HCT116 (cell line): ENCODE data around the gene GAS2. TPM values are rescaled to one million over a fixed set of nuclear protein-coding genes. Genes with fewer than 3 reads are reported as not detected.

Experiments
- ATAC-seq: fragments of 200-7000 bp; cut with Tn5 transposase; 2 replicates; pipeline ENCODE4 v1.9.1; 2020; ENCODE audit warnings: mild to moderate bottlenecking, moderate library complexity
- BruUV-seq: library from RNA; stranded (reverse); fragments of 400-500 nt; replicated peaks from 2 replicates; lab custom pipeline; 2021; lab: Mats Ljungman, UMichigan
- CTCF ChIA-PET: fragments of 300-600 bp; sonication (Branson Sonifier 250); formaldehyde crosslinking; loops from one replicate; lab custom pipeline; 2021; ENCODE audit warnings: antibody characterized with exemption; lab: Charles Lee
- POLR2A ChIA-PET: fragments of 300-600, 350-600 bp; sonication (Branson Sonifier 250); formaldehyde crosslinking; loops from one replicate; lab custom pipeline; 2021; ENCODE audit warnings: antibody characterized with exemption; lab: Charles Lee
- RAD21 ChIA-PET, 2 experiments: fragments of 300-600 bp; sonication (Branson Sonifier 250); formaldehyde crosslinking; loops; one replicate each; lab custom pipeline; 2023; ENCODE audit warnings: low total read pairs in 2 of 2; ENCODE audit not compliant: uncharacterized antibody in 2 of 2, unreplicated experiment in 2 of 2, low non-redundant PET in 1 of 2; lab: Charles Lee
- DNase-seq: peaks from one replicate; pipeline ENCODE4 v3.0.0-alpha.2; 2010; ENCODE audit warnings: low read depth, low spot score
- H2AFZ ChIP-seq: fragments of 200-600 bp; shearing (Covaris generic), sonication (generic); 2 replicates; pipeline ENCODE4 v1.6.1; 2017; ENCODE audit warnings: low read depth, mixed run types, mixed read lengths, antibody characterized with exemption, low read length; ENCODE audit not compliant: poor library complexity, severe bottlenecking
- H3K27ac ChIP-seq: 2 replicates; pipeline ENCODE4 v1.5.1; 2012; ENCODE audit warnings: low read depth, low read length
- H3K27me3 ChIP-seq: fragments of 200-600 bp; sonication (generic); 2 replicates; pipeline ENCODE4 v1.6.1; 2016; ENCODE audit warnings: mixed run types, low read length, mixed read lengths; ENCODE audit not compliant: insufficient read depth
- H3K36me3 ChIP-seq, 2 experiments: fragments of 200-500 bp in 1 of 2; fragments of 200-600 bp in 1 of 2; sonication (Bioruptor generic) in 1 of 2; sonication (generic) in 1 of 2; 2 replicates each; pipeline versions ENCODE4 v1.5.1 to v1.6.1; 2014 to 2016; ENCODE audit warnings: low read length in 2 of 2, inconsistent platforms in 1 of 2, mixed read lengths in 1 of 2, mixed run types in 1 of 2; ENCODE audit not compliant: insufficient read depth in 2 of 2, control insufficient read depth in 1 of 2
- H3K4me1 ChIP-seq, 2 experiments: fragments of 200-600 bp in 1 of 2; sonication (generic) in 1 of 2; 2 replicates each; pipeline versions ENCODE4 v1.5.1 to v1.6.1; 2012 to 2017; ENCODE audit warnings: low read length in 2 of 2, inconsistent platforms in 1 of 2, mild to moderate bottlenecking in 1 of 2, mixed read lengths in 1 of 2, mixed run types in 1 of 2, moderate library complexity in 1 of 2; ENCODE audit not compliant: insufficient read depth in 2 of 2, control insufficient read depth in 1 of 2
- H3K4me2 ChIP-seq: fragments of 200-600 bp; sonication (generic); 2 replicates; pipeline ENCODE4 v1.6.1; 2017; ENCODE audit warnings: mixed run types, low read length, mixed read lengths
- H3K4me3 ChIP-seq, 2 experiments: fragments of 200-600 bp in 1 of 2; sonication (generic) in 1 of 2; replicated peaks in 1 of 2; 2 replicates each; pipeline ENCODE4 v1.5.1; 2011 to 2016; ENCODE audit warnings: low read length in 2 of 2, control low read depth in 1 of 2, low read depth in 1 of 2, mild to moderate bottlenecking in 1 of 2, mixed read lengths in 1 of 2, mixed run types in 1 of 2
- H3K79me2 ChIP-seq: fragments of 200-600 bp; sonication (generic); 2 replicates; pipeline ENCODE4 v1.6.1; 2017; ENCODE audit warnings: mild to moderate bottlenecking, mixed run types, low read length, moderate library complexity, mixed read lengths; ENCODE audit not compliant: insufficient read depth
- H3K9ac ChIP-seq: fragments of 200-600 bp; sonication (generic); 2 replicates; pipeline ENCODE4 v1.6.1; 2016; ENCODE audit warnings: low read length, mixed read lengths
- H3K9me2 ChIP-seq: fragments of 200-600 bp; sonication (generic), shearing (Covaris generic); 2 replicates; pipeline ENCODE4 v1.6.1; 2017; ENCODE audit warnings: mixed run types, mild to moderate bottlenecking, moderate library complexity; ENCODE audit not compliant: insufficient read depth
- H3K9me3 ChIP-seq, 2 experiments: fragments of 200-500 bp in 1 of 2; fragments of 200-600 bp in 1 of 2; sonication (Bioruptor generic) in 1 of 2; sonication (generic) in 1 of 2; 2 replicates each; pipeline ENCODE4 v1.6.1; 2014 to 2017; ENCODE audit warnings: low read length in 2 of 2, mixed read lengths in 2 of 2, inconsistent platforms in 1 of 2, low read depth in 1 of 2, mild to moderate bottlenecking in 1 of 2, mixed run types in 1 of 2, moderate library complexity in 1 of 2; ENCODE audit not compliant: control insufficient read depth in 1 of 2, insufficient read depth in 1 of 2
- H4K20me1 ChIP-seq: fragments of 200-600 bp; sonication (generic), shearing (Covaris generic); 2 replicates; pipeline ENCODE4 v1.6.1; 2017; ENCODE audit warnings: mixed run types, mild to moderate bottlenecking, moderate library complexity; ENCODE audit not compliant: insufficient read depth
- CEBPB ChIP-seq: IDR thresholded peaks from 2 replicates; pipeline ENCODE4 v1.6.1; 2012; ENCODE audit warnings: low read depth
- EGR1 ChIP-seq: IDR thresholded peaks from 2 replicates; pipeline ENCODE4 v1.6.1; 2012; ENCODE audit warnings: low read depth
- ELF1 ChIP-seq: IDR thresholded peaks from 2 replicates; pipeline ENCODE4 v1.6.1; 2012; ENCODE audit warnings: low read depth, borderline replicate concordance
- EZH2 ChIP-seq: fragments of 200-600 bp; sonication (generic); IDR thresholded peaks from 2 replicates; pipeline ENCODE4 v1.6.1; 2017; ENCODE audit warnings: antibody characterized with exemption, mixed run types
- EZH2phosphoT487 ChIP-seq: fragments of 200-600 bp; IDR thresholded peaks from 2 replicates; pipeline ENCODE4 v1.6.1; 2018; ENCODE audit warnings: antibody characterized with exemption, borderline replicate concordance
- FOSL1 ChIP-seq: IDR thresholded peaks from 2 replicates; pipeline ENCODE4 v1.6.1; 2012; ENCODE audit warnings: low read depth
- JUND ChIP-seq: IDR thresholded peaks from 2 replicates; pipeline ENCODE4 v1.6.1; 2012
- POLR2AphosphoS5 ChIP-seq: IDR thresholded peaks from 2 replicates; pipeline ENCODE4 v1.6.1; 2011; ENCODE audit warnings: mild to moderate bottlenecking, low read depth, low read length, moderate library complexity
- TCF7L2 ChIP-seq: IDR thresholded peaks from 2 replicates; pipeline ENCODE4 v1.7.0; 2011; ENCODE audit warnings: borderline replicate concordance, inconsistent platforms; ENCODE audit not compliant: insufficient read depth, insufficient read length; ENCODE audit errors: extremely low read depth
- YY1 ChIP-seq: IDR thresholded peaks from 2 replicates; pipeline ENCODE4 v1.6.1; 2011; ENCODE audit warnings: low read length, low read depth, moderate library complexity, mild to moderate bottlenecking; ENCODE audit not compliant: insufficient replicate concordance; ENCODE audit errors: extremely low read depth
- ZFX ChIP-seq: fragments of 450-650 bp; IDR thresholded peaks from 2 replicates; pipeline ENCODE4 v1.6.1; 2017
- ZNF274 ChIP-seq: fragments of 200-500 bp; sonication (Bioruptor generic); IDR thresholded peaks from 2 replicates; pipeline ENCODE4 v1.6.1; 2014; ENCODE audit warnings: mild to moderate bottlenecking, low read depth, low read length, inconsistent platforms
- intact Hi-C: fragments of 100-400 bp; cut with micrococcal nuclease; formaldehyde crosslinking; loops from 2 replicates; pipeline ENCODE4 v1.10.0; 2022
- total RNA-seq: library from RNA; stranded (reverse); gene quantifications from one replicate; pipeline ENCODE4 v1.2.1, GENCODE V29; 2021; ENCODE audit not compliant: unreplicated experiment
- TF ChIP-seq, protein P1 (sequence below): IDR thresholded peaks from 2 replicates; pipeline ENCODE4 v1.6.1; 2012; ENCODE audit warnings: low read depth
- TF ChIP-seq, protein P2 (sequence below): IDR thresholded peaks from 2 replicates; pipeline ENCODE4 v1.6.1; 2012
- TF ChIP-seq, protein P3 (sequence below): IDR thresholded peaks from 2 replicates; pipeline ENCODE4 v1.6.1; 2011; ENCODE audit warnings: mild to moderate bottlenecking, low read length, moderate library complexity; ENCODE audit not compliant: insufficient replicate concordance; ENCODE audit errors: extremely low read depth

Gene GAS2
- total RNA-seq, 1 experiment from 2014 or later, result not detected

DNA sequence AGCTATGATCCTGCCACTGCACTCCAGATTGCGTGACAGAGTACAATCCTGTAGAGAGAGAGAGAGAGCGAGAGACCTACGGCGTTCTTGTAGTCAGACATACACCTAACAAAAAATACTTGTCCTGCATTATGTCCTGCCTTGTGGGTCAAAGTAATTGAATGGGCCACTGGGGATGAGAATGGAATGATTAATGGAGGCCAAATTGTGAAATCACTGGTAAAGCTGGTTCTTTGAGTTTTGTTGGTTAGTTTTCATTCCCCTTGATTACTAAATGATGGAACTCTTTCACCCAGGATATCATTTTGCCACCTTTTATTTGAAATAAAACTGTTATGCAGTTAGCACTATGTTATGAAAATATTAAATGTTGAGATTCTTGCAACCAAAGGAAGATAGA, 18.7 kb downstream of the GAS2 start:
- H2AFZ ChIP-seq, result no peak overlapping the region
- no peak for TF ChIP-seq FOSL1
- no peak for TF ChIP-seq TCF7L2
- TF ChIP-seq, protein P1, sequence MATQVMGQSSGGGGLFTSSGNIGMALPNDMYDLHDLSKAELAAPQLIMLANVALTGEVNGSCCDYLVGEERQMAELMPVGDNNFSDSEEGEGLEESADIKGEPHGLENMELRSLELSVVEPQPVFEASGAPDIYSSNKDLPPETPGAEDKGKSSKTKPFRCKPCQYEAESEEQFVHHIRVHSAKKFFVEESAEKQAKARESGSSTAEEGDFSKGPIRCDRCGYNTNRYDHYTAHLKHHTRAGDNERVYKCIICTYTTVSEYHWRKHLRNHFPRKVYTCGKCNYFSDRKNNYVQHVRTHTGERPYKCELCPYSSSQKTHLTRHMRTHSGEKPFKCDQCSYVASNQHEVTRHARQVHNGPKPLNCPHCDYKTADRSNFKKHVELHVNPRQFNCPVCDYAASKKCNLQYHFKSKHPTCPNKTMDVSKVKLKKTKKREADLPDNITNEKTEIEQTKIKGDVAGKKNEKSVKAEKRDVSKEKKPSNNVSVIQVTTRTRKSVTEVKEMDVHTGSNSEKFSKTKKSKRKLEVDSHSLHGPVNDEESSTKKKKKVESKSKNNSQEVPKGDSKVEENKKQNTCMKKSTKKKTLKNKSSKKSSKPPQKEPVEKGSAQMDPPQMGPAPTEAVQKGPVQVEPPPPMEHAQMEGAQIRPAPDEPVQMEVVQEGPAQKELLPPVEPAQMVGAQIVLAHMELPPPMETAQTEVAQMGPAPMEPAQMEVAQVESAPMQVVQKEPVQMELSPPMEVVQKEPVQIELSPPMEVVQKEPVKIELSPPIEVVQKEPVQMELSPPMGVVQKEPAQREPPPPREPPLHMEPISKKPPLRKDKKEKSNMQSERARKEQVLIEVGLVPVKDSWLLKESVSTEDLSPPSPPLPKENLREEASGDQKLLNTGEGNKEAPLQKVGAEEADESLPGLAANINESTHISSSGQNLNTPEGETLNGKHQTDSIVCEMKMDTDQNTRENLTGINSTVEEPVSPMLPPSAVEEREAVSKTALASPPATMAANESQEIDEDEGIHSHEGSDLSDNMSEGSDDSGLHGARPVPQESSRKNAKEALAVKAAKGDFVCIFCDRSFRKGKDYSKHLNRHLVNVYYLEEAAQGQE, result no peak
- no peak for TF ChIP-seq ZFX
- no peak for TF ChIP-seq EZH2phosphoT487
- TF ChIP-seq ELF1, result no peak
- no peak for TF ChIP-seq ZNF274
- TF ChIP-seq, protein P2, sequence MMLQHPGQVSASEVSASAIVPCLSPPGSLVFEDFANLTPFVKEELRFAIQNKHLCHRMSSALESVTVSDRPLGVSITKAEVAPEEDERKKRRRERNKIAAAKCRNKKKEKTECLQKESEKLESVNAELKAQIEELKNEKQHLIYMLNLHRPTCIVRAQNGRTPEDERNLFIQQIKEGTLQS, result no peak
- no peak for TF ChIP-seq CEBPB
- TF ChIP-seq EZH2, result no peak
- TF ChIP-seq POLR2AphosphoS5, result no peak
- TF ChIP-seq, protein P3, sequence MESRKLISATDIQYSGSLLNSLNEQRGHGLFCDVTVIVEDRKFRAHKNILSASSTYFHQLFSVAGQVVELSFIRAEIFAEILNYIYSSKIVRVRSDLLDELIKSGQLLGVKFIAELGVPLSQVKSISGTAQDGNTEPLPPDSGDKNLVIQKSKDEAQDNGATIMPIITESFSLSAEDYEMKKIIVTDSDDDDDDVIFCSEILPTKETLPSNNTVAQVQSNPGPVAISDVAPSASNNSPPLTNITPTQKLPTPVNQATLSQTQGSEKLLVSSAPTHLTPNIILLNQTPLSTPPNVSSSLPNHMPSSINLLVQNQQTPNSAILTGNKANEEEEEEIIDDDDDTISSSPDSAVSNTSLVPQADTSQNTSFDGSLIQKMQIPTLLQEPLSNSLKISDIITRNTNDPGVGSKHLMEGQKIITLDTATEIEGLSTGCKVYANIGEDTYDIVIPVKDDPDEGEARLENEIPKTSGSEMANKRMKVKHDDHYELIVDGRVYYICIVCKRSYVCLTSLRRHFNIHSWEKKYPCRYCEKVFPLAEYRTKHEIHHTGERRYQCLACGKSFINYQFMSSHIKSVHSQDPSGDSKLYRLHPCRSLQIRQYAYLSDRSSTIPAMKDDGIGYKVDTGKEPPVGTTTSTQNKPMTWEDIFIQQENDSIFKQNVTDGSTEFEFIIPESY, result no peak
- no peak for TF ChIP-seq JUND
- no peak for TF ChIP-seq EGR1
- no peak for TF ChIP-seq YY1
- TF ChIP-seq, all 23 proteins: peak for 0
- Histone ChIP-seq H3K4me3 (no peak overlapping the region), H3K4me2 (no peak overlapping the region), H3K9me2 (no peaks in the 10 kb centered on the region), H3K9me3 (no peaks in the 10 kb centered on the region), H3K27me3 (no peaks in the 10 kb centered on the region), H3K9ac (no peak overlapping the region), H4K20me1 (no peaks in the 10 kb centered on the region), H3K27ac (no peak overlapping the region), H3K36me3 (no peaks in the 10 kb centered on the region), H3K79me2 (no peaks in the 10 kb centered on the region), H3K4me1 (no peaks in the 10 kb centered on the region)
- BruUV-seq, result no TSS peak
- DNase-seq (no peak), ATAC-seq (no peak)
- ChIA-PET POLR2A (no interaction called here), RAD21 (no interaction called here), CTCF (no interaction called here)
- intact Hi-C loops, result no loop called here
